GM12891 (cell line): ENCODE measurements around the gene SLC38A7.

Source experiments
- PAX5 ChIP-seq: IDR thresholded peaks from 2 replicates; pipeline ENCODE4 v1.6.1; 2011; ENCODE audit warnings: low read length, moderate library complexity, mild to moderate bottlenecking; ENCODE audit not compliant: insufficient read depth, severe bottlenecking
- POLR2A ChIP-seq: IDR thresholded peaks from 2 replicates; pipeline ENCODE4 v1.6.1; 2011; ENCODE audit warnings: low read depth, low read length, control low read depth

GRCh38 chr16:58732545-58733247, 48.1 kb upstream of the SLC38A7 start:
- TF ChIP-seq POLR2A (no peak), PAX5 (no peak)
